A549 (cell line): ENCODE data around the gene HNRNPM. TPM values are rescaled to one million over a fixed set of nuclear protein-coding genes. Genes with fewer than 3 reads are reported as not detected.

Source experiments
- ATAC-seq, 2 experiments: fragments of 200-7000 bp in 1 of 2; fragments of >200 bp in 1 of 2; cut with Nextera tagmentation in 1 of 2; cut with Tn5 transposase in 1 of 2; 3 replicates each; pipeline versions ENCODE4 v1.8.0 to v1.9.1; 2018 to 2020; ENCODE audit warnings: mild to moderate bottlenecking in 1 of 2, moderate library complexity in 1 of 2
- CTCF ChIA-PET: fragments of 300-600 bp; sonication (Branson Sonifier 250); formaldehyde crosslinking; extraction: SDS; loops from one replicate; lab custom pipeline; 2021; ENCODE audit warnings: antibody characterized with exemption, inconsistent platforms; lab: Yijun Ruan, JAX
- POLR2A ChIA-PET: fragments of 350-600 bp; formaldehyde crosslinking; extraction: SDS; loops from one replicate; lab custom pipeline; 2021; ENCODE audit warnings: antibody characterized with exemption, inconsistent platforms; lab: Yijun Ruan, JAX
- DNase-seq, 2 experiments: peaks; one replicate each; pipeline versions ENCODE4 v3.0.0 to v3.0.0-alpha.2; 2011 to 2016; ENCODE audit warnings: low read depth in 1 of 2, low spot score in 1 of 2
- FAIRE-seq: peaks from 2 replicates; lab custom pipeline; 2011; peaks lifted over from hg19 to GRCh38; lab: Jason Lieb, UNC
- H3K27ac ChIP-seq, 2 experiments: fragments of >200 bp; sonication (Bioruptor Twin); formaldehyde crosslinking; 3 replicates each; pipeline ENCODE4 v1.5.1; 2016 to 2017
- H3K4me1 ChIP-seq: fragments of >200 bp; sonication (Bioruptor Twin); formaldehyde crosslinking; 3 replicates; pipeline ENCODE4 v1.6.1; 2016
- H3K4me2 ChIP-seq: fragments of >200 bp; sonication (Bioruptor Twin); formaldehyde crosslinking; 3 replicates; pipeline ENCODE4 v1.6.1; 2016
- H3K4me3 ChIP-seq: fragments of >200 bp; sonication (Bioruptor Twin); formaldehyde crosslinking; 3 replicates; pipeline ENCODE4 v1.5.1; 2016
- H3K9me3 ChIP-seq: fragments of >200 bp; sonication (Bioruptor Twin); formaldehyde crosslinking; 3 replicates; pipeline ENCODE4 v1.6.1; 2016
- ATOH8 ChIP-seq: fragments of 250-450 bp; sonication (Bioruptor Pico); IDR thresholded peaks from 2 replicates; pipeline ENCODE4 v1.5.0; 2020; ENCODE audit warnings: low read depth, mild to moderate bottlenecking, moderate library complexity
- BCL3 ChIP-seq: fragments of >200 bp; sonication (Bioruptor Twin); formaldehyde crosslinking; IDR thresholded peaks from 3 replicates; pipeline ENCODE4 v1.6.1; 2016
- CBX2 ChIP-seq: fragments of 200-600 bp; sonication (generic); IDR thresholded peaks from 2 replicates; pipeline ENCODE4 v1.6.1; 2016; ENCODE audit warnings: low read depth, mild to moderate bottlenecking, borderline replicate concordance
- CBX8 ChIP-seq: fragments of 200-600 bp; sonication (generic); IDR thresholded peaks from 2 replicates; pipeline ENCODE4 v1.6.1; 2016
- CHD2 ChIP-seq: fragments of 150-350 bp; IDR thresholded peaks from 2 replicates; pipeline ENCODE4 v1.6.1; 2014; ENCODE audit warnings: low read length; ENCODE audit not compliant: partially characterized antibody
- EHMT2 ChIP-seq: fragments of 200-600 bp; sonication (generic); IDR thresholded peaks from 2 replicates; pipeline ENCODE4 v1.6.1; 2016; ENCODE audit warnings: antibody characterized with exemption, low read depth, mild to moderate bottlenecking, moderate library complexity
- FOXS1 ChIP-seq: fragments of 250-450 bp; sonication (Bioruptor Pico); IDR thresholded peaks from 2 replicates; pipeline ENCODE4 v1.5.0; 2020; ENCODE audit warnings: mild to moderate bottlenecking, moderate library complexity
- HDAC2 ChIP-seq: fragments of 200-600 bp; sonication (generic); IDR thresholded peaks from 2 replicates; pipeline ENCODE4 v1.6.1; 2016
- HES2 ChIP-seq: fragments of >200 bp; sonication (Bioruptor Twin); formaldehyde crosslinking; IDR thresholded peaks from 2 replicates; pipeline ENCODE4 v1.6.1; 2016
- HMGXB4 ChIP-seq: fragments of 250-450 bp; sonication (Bioruptor Pico); IDR thresholded peaks from 2 replicates; pipeline ENCODE4 v1.5.0; 2021; ENCODE audit warnings: mild to moderate bottlenecking, moderate library complexity, borderline replicate concordance
- HOXB13 ChIP-seq: fragments of 250-450 bp; sonication (Bioruptor Pico); IDR thresholded peaks from 2 replicates; pipeline ENCODE4 v1.5.0; 2020; ENCODE audit warnings: low read depth, mild to moderate bottlenecking, moderate library complexity
- HOXB5 ChIP-seq: fragments of 250-450 bp; sonication (Bioruptor Pico); IDR thresholded peaks from 2 replicates; pipeline ENCODE4 v1.5.0; 2020; ENCODE audit warnings: mild to moderate bottlenecking, moderate library complexity
- JUN ChIP-seq, 2 experiments: fragments of >200 bp; sonication (Bioruptor Twin); formaldehyde crosslinking; IDR thresholded peaks; 2 replicates in 1 of 2; 3 replicates in 1 of 2; pipeline ENCODE4 v1.6.1; 2016 to 2017
- KDM1A ChIP-seq: fragments of 200-600 bp; sonication (generic); IDR thresholded peaks from 2 replicates; pipeline ENCODE4 v1.6.1; 2016; ENCODE audit warnings: low read depth, mild to moderate bottlenecking
- MAFK ChIP-seq: fragments of 450-650 bp; IDR thresholded peaks from 2 replicates; pipeline ENCODE4 v1.6.1; 2014; ENCODE audit not compliant: partially characterized antibody
- MAX ChIP-seq: IDR thresholded peaks from 2 replicates; pipeline ENCODE4 v1.6.1; 2012
- NFE2L2 ChIP-seq: fragments of 150-350 bp; conservative IDR thresholded peaks from 2 replicates; pipeline ENCODE4 v1.6.1; 2014; ENCODE audit warnings: low read length
- NR3C1 ChIP-seq: fragments of >200 bp; sonication (Bioruptor Twin); formaldehyde crosslinking; IDR thresholded peaks from 3 replicates; pipeline ENCODE4 v1.6.1; 2017
- POLR2AphosphoS2 ChIP-seq: conservative IDR thresholded peaks from 2 replicates; pipeline ENCODE4 v1.6.1; 2012; ENCODE audit warnings: low read length, improper control_type of control experiment, inconsistent platforms
- RAD21 ChIP-seq, 2 experiments: fragments of >200 bp in 1 of 2; sonication (Bioruptor Twin) in 1 of 2; formaldehyde crosslinking in 1 of 2; IDR thresholded peaks in 1 of 2; conservative IDR thresholded peaks in 1 of 2; 2 replicates in 1 of 2; 3 replicates in 1 of 2; pipeline ENCODE4 v1.6.1; 2012 to 2018; ENCODE audit warnings: inconsistent platforms in 1 of 2
- RARB ChIP-seq: fragments of 250-450 bp; sonication (Bioruptor Pico); IDR thresholded peaks from 2 replicates; pipeline ENCODE4 v1.8.0; 2021; ENCODE audit warnings: mild to moderate bottlenecking, moderate library complexity
- SMC3 ChIP-seq: fragments of >200 bp; sonication (Bioruptor Twin); formaldehyde crosslinking; IDR thresholded peaks from 3 replicates; pipeline ENCODE4 v1.6.1; 2018; ENCODE audit warnings: inconsistent platforms
- ZFP36 ChIP-seq: fragments of 450-650 bp; IDR thresholded peaks from 2 replicates; pipeline ENCODE4 v1.6.1; 2014; ENCODE audit warnings: borderline replicate concordance; ENCODE audit not compliant: partially characterized antibody
- ZNF302 ChIP-seq: fragments of 250-450 bp; sonication (Bioruptor Pico); IDR thresholded peaks from 2 replicates; pipeline ENCODE4 v1.9.0; 2021; ENCODE audit warnings: inconsistent platforms, mild to moderate bottlenecking, moderate library complexity
- WGBS: methylation state at CpG from one replicate; pipeline ENCODE4 v1.1.6; 2017; ENCODE audit errors: missing lambda C conversion rate; 5-methylcytosine and 5-hydroxymethylcytosine counted together
- polyA plus RNA-seq, 4 experiments: library from polyadenylated mRNA; depleted of rRNA in 3 of 4; stranded (reverse); fragments of >200 nt; fragmentation: RNase III in 1 of 4; extraction: RNeasy Plus Mini Kit Qiagen cat#74134 plus additional on column Dnase treatment in 1 of 4; gene quantifications; 2 replicates in 3 of 4; 3 replicates in 1 of 4; pipeline ENCODE4 v1.2.3, GENCODE V29; 2011 to 2017
- TF ChIP-seq, protein P1 (sequence below): fragments of 450-650 bp; IDR thresholded peaks from 2 replicates; pipeline ENCODE4 v1.6.1; 2014; ENCODE audit warnings: antibody characterized with exemption
- TF ChIP-seq, protein P2 (sequence below): fragments of 150-350 bp; IDR thresholded peaks from 2 replicates; pipeline ENCODE4 v1.6.1; 2014; ENCODE audit warnings: low read depth, mild to moderate bottlenecking, low read length

Gene HNRNPM
- polyA plus RNA-seq, 2 of the 4 experiments (the other 2 are of a cell fraction): 168 to 352 TPM

GRCh38 chr19:8454218-8454617 lies 9.4 kb downstream of the HNRNPM start:
- no peak for FAIRE-seq
- no peak for ATAC-seq
- POLR2A ChIA-PET: no interaction called here
- no peak for TF ChIP-seq HES2
- TF ChIP-seq BCL3: no peak
- TF ChIP-seq FOXS1 (CRISPR knock-in tag): no peak
- no peak for TF ChIP-seq HDAC2
- no peak for TF ChIP-seq RARB (CRISPR knock-in tag)
- TF ChIP-seq RAD21 (conservative IDR thresholded peaks at IDR 0.05 in 1 of 2, IDR thresholded peaks at IDR 0.05 in 1 of 2): no peak
- TF ChIP-seq EHMT2: no peak
- no peak for TF ChIP-seq ZNF302 (CRISPR knock-in tag)
- no peak for TF ChIP-seq ZFP36
- TF ChIP-seq CBX8: no peak
- TF ChIP-seq, protein P1, sequence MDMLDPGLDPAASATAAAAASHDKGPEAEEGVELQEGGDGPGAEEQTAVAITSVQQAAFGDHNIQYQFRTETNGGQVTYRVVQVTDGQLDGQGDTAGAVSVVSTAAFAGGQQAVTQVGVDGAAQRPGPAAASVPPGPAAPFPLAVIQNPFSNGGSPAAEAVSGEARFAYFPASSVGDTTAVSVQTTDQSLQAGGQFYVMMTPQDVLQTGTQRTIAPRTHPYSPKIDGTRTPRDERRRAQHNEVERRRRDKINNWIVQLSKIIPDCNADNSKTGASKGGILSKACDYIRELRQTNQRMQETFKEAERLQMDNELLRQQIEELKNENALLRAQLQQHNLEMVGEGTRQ: no peak
- no peak for TF ChIP-seq MAX
- TF ChIP-seq MAFK: no peak
- no peak for TF ChIP-seq POLR2AphosphoS2
- DNase-seq: no peak
- Histone ChIP-seq H3K27ac (no peak overlapping the region), H3K4me3 (no peak overlapping the region), H3K4me2 (no peak overlapping the region), H3K4me1 (peaks cover 81% of the 10 kb centered on the region), H3K9me3 (no peaks in the 10 kb centered on the region)
- WGBS: 78% methylated on average over 1 of the region's 1 CpG
- CTCF ChIA-PET: no interaction called here

DNA sequence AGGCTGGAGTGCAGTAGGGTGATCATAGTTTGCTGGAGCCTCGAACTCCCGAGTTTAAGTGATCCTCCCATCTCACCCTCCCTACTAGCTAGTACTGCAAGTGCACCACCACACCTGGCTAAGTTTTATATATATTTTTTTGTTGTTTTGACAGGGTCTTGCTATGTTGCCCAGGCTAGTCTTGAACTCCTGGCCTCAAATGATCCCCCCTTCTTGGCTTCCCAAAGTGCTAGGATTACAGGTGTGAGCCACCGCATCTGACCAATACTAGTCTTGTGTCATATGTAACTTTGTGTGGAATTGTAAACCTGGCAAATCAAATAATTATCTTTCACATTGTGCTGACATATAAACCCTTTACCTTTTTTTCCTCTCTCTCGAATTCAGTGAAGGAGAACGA lies 10.2 kb downstream of the HNRNPM start:
- TF ChIP-seq SMC3 (no peak), HOXB13 (no peak), ATOH8 (no peak), MAFK (no peak), NR3C1 (no peak), HMGXB4 (CRISPR knock-in tag) (no peak), HES2 (no peak), KDM1A (no peak), ZFP36 (no peak), JUN (IDR thresholded peaks at IDR 0.05) (no peak), MAX (no peak), BCL3 (no peak), HDAC2 (no peak), CHD2 (no peak), NFE2L2 (no peak), CBX2 (no peak), HOXB5 (no peak)
- TF ChIP-seq, protein P2, sequence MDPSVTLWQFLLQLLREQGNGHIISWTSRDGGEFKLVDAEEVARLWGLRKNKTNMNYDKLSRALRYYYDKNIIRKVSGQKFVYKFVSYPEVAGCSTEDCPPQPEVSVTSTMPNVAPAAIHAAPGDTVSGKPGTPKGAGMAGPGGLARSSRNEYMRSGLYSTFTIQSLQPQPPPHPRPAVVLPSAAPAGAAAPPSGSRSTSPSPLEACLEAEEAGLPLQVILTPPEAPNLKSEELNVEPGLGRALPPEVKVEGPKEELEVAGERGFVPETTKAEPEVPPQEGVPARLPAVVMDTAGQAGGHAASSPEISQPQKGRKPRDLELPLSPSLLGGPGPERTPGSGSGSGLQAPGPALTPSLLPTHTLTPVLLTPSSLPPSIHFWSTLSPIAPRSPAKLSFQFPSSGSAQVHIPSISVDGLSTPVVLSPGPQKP: no peak
- TF ChIP-seq, protein P1: no peak
- no peaks in the 10 kb centered on the region for H3K9me3 ChIP-seq
- WGBS: 85% methylated on average over 5 of the region's 5 CpGs
- H3K4me2 ChIP-seq: no peak overlapping the region
- POLR2A ChIA-PET: no interaction called here
- CTCF ChIA-PET: no interaction called here
- H3K27ac ChIP-seq: no peak overlapping the region
- no peak for ATAC-seq
- no peak for DNase-seq
- FAIRE-seq: no peak
- H3K4me1 ChIP-seq: peaks cover 85% of the 10 kb centered on the region
- H3K4me3 ChIP-seq: no peak overlapping the region
